GM19238 (cell line): ENCODE results near the gene STXBP6.

Source experiments
- DNase-seq: peaks from one replicate; pipeline ENCODE4 v3.0.0; 2011; ENCODE audit warnings: low spot score; ENCODE audit not compliant: insufficient read length

Gene STXBP6

GRCh38 chr14:24915958-24916595 is 133.9 kb downstream of the STXBP6 start:
- no peak for DNase-seq

- DNase-seq = no peak
These were observed 134.5 kb downstream of the STXBP6 start for GRCh38 chr14:24915403-24915921.

- DNase-seq = no peak
These were observed 136.2 kb downstream of the STXBP6 start for GRCh38 chr14:24913746-24914145.

GRCh38 chr14:24913021-24913420 is 136.9 kb downstream of the STXBP6 start:
- DNase-seq = no peak

GRCh38 chr14:24911324-24912109 is 138.4 kb downstream of the STXBP6 start:
- DNase-seq = no peak

- no peak for DNase-seq
These were observed 139.4 kb downstream of the STXBP6 start for GRCh38 chr14:24910408-24910986.

- DNase-seq = no peak
These were observed 140.2 kb downstream of the STXBP6 start for GRCh38 chr14:24909523-24910302.

GRCh38 chr14:24908592-24909236 is 141.2 kb downstream of the STXBP6 start:
- no peak for DNase-seq

- DNase-seq = no peak
These were observed 145.4 kb downstream of the STXBP6 start for GRCh38 chr14:24904533-24904932.

GRCh38 chr14:24903337-24903736 is 146.6 kb downstream of the STXBP6 start:
- no peak for DNase-seq

GRCh38 chr14:24900269-24901100 is 149.5 kb downstream of the STXBP6 start:
- DNase-seq = no peak

- no peak for DNase-seq
These were observed 152.2 kb downstream of the STXBP6 start for GRCh38 chr14:24897793-24898192.

GRCh38 chr14:24895622-24896021 is 154.3 kb downstream of the STXBP6 start:
- no peak for DNase-seq

GRCh38 chr14:24895243-24895583 is 154.7 kb downstream of the STXBP6 start:
- DNase-seq = no peak

- no peak for DNase-seq
These were observed 155.2 kb downstream of the STXBP6 start for GRCh38 chr14:24894583-24895242.

GRCh38 chr14:24892497-24893051 is 157.4 kb downstream of the STXBP6 start:
- no peak for DNase-seq

GRCh38 chr14:24891987-24892496 is 157.9 kb downstream of the STXBP6 start:
- DNase-seq = no peak

GRCh38 chr14:24890716-24891115 is 159.2 kb downstream of the STXBP6 start:
- DNase-seq = no peak

- DNase-seq = no peak
These were observed 160.1 kb downstream of the STXBP6 start for GRCh38 chr14:24889843-24890242.
